CD4-positive, alpha-beta T cell treated with Interleukin-17A for 1 hour (primary cell): ENCODE results near the gene PTGDR2.
A peak's percentile ranks its signal among the peaks of the same experiment; 100 is the strongest.
"Not testable (repeated sequence)": the region's sequence is repeated elsewhere in the genome, so short reads cannot be mapped to it uniquely, and the experiment has no call there.

Experiments used
- DNase-seq: peaks from one replicate; pipeline ENCODE4 v3.0.0-alpha.2; 2020

The PTGDR2 gene

DNA sequence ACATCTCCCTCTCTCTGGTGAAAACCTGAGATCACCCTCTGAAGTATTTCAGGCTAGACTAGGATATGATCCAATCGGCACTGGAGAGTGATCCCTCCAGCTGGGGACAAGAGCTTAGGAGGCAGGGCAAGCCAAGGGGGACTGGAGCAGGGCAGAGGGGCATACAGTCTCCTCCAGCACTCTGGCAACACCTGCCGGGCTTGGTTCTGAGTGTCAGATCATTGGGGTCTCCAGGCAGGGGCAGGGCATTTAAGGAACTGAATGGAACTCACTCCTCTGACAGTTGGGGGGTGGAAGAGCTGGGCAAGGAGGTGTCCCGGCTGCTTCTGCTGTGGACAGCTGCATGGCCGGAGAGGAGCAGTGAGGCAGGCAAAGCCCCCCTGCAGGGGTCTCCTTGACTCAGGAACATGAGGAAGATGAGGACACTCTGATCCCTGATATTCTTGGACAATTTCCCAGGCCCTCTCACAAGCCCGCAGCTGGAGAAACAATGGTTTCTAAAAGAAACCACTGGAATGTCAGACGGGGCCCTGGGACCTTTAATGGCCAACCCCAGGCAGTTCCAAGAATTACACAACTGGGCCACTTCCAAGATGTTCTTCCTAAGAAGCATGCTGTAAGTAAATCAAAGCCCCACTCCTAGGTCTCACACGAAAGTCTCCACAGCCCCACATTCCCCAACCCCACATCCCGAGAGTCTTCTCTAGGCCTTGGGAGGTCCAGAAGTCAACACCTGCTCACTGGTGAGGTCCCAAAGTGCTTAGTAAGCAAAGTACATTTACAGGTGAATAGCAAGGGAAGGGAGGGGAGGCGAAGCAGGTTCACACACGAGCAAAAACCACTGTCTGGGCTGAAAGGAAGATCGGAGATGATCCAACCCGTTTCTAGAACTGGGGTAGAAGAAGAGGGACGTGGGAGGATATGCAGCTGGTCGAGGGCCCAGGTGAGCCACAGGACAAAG lies 15.0 kb downstream of the PTGDR2 start:
- no peak for DNase-seq

DNA sequence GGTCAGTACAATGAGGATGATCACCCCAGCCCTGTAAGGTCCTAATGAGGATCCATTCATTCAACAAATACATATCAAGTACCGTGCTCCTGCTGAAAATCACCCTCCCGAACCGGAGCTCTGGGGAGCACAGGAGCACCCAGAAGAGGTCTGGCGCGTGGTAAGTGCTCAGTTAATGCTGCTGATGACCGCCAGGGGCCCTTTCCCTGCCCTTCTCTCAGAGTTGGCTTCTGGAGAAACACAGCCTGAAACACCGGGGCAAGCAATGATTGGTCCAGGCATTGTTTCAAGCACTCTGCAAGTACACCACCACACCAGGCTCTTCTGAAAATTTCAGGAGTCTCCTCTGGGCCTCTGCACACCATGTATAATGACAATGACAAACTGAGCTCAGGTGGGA lies 17.6 kb downstream of the PTGDR2 start:
- DNase-seq = no peak

DNA sequence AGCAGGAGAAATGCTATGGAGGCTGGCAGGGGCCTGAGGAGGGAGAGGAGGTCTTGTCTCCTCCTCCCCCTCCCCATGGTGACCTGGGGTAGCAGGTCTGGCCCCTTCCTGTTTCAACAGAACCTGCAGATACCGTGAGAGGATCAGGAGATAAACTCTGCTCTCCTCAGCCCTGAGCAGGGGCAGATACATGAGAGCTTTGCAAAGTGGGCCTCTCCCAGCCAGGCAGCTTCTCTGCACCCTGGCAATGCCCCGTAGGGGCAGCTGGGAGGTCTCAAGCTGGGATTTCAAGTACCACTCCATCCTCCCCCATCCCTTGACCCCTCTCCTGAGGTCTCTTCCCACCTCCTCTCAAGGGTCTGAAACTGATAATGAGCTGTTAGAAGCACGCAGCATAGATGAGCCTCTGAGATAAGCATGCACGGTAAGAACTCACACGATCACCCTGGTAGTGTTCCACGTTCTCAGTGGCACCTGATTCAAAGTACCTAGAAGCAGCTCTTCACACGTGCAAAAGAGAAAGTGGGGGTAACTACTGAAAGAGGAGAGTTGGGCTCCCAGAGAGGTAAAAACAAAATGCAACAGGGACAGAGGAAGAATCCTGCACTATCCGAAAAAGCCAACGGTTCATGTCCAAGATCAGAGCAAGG lies 18.8 kb downstream of the PTGDR2 start:
- no peak for DNase-seq

DNA sequence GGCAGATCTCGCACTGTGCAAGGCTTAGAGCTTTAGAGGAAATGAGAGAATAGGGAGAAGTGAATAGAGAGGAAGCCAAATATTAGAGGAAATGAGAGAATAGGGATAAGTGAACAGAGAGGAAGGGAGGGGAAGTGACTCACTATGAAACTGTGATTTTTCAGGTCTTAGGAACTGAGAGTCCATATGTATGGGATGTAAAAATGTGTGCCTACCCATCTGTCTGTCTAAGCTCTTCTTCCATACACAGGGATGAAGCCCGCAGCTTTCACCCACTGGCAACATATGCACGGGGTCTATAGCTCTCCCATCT lies 20.3 kb downstream of the PTGDR2 start:
- no peak for DNase-seq

DNA sequence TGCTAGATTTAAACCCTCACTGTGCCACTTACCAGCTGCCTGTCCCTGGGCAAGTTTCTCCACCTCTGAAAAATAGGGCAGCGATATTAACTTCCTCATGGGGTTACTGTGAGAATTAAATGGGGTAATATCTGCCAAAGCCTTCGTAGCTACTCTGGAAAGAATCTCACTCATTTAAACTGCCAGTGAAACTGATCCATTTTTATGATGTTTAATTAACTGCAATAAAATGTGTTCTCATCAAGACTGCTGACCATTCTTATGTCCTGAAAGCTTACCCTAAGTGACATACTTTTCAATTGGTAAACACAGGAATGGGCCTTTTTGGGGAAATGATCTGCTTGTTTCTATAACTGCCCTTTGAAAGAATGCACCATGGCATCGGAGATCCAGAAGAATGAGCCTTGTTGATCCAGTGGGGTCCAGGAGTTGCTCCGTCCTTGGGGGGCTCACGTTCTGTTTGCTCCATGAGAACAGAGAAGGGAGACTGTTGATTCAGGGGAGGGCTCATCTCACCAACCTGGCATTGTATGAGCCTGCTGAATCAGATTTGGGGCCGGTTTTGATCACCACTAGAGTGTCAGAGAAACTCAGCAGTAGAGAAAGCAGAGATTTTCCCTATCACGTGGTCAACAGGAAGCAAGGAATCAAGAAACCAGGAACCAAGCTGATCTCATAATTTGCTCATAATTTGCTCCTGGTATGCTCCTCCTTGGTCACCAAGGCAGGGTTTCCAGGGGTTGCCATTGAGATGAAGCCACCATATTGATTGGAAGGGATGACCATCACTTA lies 20.8 kb downstream of the PTGDR2 start:
- no peak for DNase-seq

DNA sequence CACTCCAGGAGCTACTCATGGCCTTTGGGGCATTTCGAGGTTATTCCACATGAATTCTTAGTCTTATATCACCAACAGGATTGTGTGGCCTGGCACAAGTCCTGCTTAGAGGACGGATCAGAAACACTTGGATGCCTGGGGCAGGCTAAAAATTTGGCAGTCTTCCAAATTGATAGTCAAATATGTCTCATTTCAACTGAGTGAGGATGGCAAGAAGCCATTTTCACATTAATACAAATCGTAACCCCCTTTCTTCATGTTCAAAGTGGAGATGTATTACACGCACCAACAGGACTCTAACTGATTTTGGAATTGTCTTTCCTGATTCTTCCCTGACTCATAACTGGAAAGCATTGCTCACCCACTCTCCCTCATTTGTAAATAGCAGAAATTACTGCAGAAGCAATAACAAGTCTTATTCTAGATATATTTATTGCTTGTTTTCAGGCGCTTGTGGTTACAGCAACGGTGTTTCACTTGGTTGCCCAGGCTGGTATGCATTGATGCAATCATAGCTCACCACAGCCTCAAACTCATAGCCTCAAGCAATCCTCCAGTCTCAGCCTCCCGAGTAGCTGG lies 24.2 kb downstream of the PTGDR2 start:
- DNase-seq = no peak

DNA sequence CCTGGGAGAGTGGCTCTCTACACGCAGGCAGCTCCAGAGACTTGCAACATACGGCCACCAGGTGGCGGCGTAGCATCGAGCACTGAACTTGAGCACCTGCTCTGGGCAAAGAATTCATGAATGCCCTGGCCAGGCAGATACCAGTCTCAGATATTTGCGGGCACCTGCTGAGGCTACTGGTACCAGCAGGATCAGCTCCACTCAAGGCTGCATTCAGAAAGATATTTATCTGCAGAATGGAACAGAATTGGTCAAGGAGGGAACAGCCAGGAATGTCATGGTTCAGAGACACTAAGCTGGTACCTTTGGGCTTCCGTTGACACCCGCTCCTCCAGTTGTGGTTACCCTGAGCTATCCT lies 24.6 kb downstream of the PTGDR2 start:
- peak; percentile 77 for DNase-seq

DNA sequence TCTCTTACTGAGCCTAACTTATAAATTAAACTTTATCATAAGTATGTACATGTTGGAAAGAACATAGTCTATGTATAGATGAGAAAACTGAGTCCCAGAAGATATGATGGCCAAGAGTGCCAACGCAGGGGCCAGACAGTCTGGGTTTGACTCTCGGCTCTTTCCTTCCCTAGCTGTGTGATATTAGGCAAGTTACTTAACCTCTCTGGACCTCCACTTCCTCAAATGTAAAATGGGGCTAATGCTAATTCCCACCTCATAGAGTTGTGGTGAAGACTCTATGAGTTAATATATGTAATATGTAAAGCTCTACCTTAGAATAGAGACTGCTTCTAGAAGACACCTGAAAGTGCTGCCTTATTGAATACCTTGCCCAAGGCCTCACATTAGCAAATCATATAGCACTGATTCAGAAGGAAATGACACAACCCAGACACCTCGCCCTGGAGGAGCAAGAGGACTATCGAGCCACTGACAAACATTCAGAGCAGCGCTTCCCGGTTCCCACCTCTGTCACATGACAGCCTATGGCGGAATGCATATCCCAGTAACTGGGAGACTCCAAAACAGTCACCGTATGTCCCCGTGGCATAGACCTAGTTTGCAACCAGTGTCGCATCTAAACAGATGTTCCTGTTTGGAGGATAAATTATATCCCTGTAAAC lies 25.1 kb downstream of the PTGDR2 start:
- DNase-seq = no peak

DNA sequence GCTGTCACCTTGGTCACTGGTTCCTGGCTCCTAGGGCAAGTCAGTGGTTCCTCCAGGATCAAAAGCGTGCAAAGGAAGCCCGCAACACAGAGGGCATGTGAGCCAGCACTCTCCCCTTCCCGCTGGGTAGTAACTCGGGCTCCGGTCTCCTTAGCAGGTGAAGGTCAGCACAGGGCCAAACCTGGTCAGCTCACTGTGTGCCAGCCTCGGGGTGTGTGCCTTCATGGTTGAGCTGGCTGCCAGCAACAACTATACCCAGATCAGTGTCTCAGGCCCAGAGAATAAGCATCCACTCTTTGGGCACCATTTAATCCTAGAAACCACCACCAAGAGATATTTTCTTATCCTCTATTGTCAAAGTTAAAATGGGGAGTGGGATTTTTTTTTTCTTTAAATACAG lies 30.0 kb downstream of the PTGDR2 start:
- DNase-seq = no peak

DNA sequence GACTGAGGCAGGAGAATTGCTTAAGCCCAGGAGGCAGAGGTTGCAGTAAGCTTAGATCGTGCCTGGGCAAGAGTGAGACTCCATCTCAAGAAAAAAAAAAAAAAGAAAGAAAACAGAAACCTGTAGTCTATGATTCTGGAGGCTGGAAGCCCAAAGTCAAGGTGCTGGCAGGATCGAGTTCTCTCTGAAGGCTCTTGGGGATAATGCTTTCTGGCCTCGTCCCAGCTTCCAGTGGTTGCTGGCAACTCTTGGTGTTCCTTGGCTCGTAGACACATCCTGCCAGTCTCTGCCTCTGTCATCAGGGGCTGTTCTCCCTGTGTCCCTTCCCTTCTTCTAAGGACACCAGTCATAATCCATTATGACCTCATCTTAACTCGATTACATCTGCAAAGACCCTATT lies 30.6 kb downstream of the PTGDR2 start:
- no peak for DNase-seq

DNA sequence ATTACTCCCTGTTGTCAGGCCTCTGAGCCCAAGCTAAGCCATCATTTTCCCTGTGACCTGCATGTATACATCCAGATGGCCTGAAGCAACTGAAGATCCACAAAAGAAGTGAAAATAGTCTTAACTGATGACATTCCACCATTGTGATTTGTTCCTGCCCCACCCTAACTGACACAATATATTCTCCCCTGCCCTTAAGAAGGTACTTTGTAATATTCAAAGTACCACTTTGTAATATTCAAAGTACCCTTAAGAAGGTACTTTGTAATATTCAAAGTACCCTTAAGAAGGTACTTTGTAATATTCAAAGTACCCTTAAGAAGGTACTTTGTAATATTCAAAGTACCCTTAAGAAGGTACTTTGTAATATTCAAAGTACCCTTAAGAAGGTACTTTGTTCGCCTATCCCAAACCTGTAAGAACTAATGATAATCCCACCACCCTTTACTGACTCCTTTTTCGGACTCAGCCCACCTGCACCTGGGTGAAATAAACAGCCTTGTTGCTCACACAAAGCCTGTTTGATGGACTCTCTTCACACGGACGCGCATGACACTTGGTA lies 31.9 kb downstream of the PTGDR2 start:
- not testable (repeated sequence) for DNase-seq

DNA sequence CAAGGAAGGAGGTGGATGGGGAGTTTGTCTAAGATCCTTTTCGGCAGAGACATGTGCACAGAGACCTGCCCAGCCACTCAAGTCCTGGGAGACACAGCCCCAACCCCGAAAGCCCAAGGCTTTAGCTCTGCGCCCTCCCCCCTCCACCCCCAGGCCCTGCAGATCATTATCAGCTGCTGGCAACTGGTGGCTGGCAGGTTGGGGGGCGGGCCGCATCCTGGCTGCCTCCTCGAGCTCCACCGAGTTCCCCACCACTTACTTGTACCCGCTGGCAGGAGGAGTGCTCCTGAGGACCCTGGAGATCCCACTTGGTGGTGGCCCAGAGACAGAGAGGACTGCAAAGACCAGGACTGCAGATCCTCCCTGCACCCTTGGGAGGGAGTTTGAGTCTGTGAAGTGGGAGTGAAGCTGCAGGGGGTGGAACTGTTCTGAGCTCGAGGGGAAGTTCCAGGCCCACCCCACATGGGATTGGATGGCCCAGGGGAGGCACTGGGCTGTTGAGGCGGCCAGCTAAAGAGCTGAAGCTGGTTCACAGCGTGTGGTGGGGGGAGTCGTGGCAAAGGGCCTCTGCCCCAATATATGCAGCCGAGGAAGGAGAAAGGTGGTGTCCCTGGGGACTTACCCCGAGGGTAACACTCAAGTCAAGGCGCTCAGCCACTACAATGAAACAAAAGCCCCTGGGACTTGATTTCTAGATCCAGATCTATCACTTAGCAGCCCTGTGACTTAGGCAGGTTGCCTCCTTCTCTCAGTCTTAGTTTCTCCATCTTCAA lies 33.7 kb downstream of the PTGDR2 start:
- no peak for DNase-seq

DNA sequence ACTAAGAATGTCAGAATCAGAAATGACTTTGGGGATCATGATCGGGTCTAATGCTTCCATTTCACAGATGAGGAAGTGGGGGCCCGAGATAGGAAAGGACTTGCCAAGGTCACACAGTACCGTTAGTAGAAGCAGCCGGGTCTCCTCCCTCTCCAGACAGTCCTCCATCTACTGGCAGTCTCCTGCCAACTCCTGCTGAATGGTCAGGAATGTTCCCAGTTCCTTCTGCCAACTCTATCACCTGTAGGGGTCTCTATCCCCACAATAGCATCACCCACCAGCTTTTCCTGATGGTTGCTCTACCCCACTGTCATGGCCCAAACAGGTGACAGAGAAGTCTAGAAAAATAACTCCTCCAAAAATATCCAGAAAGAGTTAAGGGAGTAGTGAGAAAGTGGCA lies 37.7 kb downstream of the PTGDR2 start:
- DNase-seq = no peak

DNA sequence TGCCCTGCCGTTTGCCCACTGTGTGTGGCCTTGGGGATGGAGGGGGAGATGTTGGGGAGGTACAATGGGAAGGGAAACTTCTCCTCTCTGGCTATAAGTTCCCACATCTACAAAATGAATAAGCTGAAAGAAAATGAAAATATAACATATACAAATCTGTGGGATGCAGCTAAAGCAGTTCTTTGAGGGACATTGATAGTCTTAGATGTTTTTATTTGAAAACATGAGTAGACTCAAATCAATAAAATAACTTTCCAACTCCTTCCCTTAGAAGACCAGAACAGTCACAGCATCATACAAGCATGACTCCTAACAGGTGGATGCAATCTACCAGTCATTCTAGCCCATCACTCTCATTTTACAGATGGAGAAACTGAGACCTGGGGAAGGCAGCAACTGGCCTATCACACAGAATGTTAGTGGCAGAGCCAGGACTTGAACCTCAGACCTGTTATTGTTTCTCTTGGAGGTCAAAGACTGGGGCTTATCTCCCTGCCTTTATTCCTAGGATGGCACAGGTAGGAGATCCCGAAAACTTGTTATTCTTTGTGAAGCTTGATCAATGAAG lies 39.1 kb downstream of the PTGDR2 start:
- no peak for DNase-seq

DNA sequence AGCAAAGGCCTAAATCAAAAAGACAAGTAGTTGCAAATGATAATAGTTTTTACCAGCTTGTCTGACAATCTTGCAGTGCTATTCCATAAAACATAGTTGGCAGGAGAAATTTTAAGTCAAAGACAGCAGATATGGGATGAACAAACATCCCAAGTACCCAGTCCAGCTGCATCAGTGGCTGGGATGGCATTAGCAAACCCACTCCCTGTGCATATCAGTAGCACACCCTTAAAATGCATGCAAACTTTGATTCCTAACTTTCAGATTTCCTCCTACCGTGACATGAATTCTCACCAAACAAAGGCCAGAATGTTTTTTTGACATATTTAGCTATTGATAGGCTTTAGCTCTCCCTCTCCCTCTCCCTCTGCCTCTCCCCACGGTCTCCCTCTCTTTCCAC lies 41.6 kb downstream of the PTGDR2 start:
- DNase-seq = no peak

DNA sequence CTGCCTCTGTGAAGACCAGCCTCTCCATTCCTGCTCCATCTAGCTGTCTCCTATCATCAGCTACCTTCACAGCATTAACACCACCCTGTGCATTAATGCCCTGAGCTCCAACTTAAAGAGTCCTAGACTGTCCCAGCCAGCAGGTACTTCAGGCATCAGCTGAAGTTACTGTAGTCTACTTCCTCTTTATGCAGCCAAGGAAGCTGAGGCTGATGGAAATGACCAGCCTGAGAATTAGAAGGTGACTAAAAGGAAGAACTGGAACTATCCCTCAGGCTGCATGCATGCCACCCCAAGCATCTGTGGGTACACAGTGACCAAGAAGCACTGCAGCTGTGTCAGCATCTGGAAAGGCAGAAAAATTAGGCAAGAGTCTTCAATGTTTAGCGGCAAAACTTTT lies 42.4 kb downstream of the PTGDR2 start:
- no peak for DNase-seq

DNA sequence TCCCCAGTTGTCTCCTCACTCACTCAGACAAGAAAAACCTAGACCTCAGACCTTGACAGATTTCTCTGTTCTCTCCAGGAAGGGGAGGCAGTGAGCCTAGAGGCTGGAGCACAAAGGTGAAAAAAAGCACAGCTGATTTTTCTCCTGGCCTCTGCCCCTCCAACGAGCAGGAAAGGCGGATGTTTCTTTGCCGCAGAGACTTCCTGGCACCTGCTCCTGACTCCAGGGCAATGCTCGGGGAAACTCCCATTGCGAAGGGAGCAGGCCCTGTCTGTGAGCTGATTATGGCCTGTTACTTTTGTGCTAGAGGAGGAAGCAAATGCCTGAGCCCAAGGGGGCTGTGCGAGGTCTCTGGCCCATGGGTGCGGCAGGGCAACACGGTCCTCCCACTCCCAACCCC lies 45.2 kb downstream of the PTGDR2 start:
- no peak for DNase-seq

DNA sequence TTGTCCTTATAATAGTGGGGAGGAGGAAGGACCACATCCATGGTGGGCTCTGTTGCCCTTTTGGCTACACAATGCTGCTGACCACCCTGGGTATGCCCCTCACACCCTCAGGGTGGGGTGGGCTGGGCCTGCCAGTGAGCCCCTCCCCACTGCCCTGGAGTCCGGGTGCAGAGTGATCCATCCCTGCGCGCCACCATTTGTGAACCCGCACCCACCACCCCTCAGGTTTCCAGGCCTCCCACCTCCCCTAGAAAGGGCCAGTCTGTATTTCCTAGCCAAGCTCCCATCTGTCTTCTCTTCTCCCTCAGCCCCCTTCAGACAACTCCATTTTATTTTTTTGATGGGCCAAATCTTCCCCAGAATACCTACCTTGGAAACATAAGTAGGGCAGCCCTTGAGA lies 45.6 kb downstream of the PTGDR2 start:
- no peak for DNase-seq

DNA sequence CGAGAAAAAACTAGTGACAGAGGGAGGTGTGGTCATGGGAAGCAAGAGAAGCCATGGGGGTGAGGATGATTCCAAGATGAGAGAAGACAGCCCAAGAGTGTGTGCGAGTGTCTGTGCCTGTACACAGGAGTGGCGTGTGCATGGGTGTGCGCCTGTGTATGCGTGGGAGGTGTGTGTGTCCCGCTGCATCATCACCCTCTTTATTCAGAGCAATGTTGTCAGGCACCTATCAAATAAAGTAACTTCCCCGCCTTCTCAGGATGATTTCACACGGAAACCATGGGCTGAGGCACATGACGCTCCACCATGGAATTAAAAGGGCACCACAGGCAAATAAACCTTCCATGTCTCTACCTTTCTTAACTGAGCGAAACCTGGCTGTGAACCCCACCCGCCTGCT lies 46.1 kb downstream of the PTGDR2 start:
- no peak for DNase-seq

DNA sequence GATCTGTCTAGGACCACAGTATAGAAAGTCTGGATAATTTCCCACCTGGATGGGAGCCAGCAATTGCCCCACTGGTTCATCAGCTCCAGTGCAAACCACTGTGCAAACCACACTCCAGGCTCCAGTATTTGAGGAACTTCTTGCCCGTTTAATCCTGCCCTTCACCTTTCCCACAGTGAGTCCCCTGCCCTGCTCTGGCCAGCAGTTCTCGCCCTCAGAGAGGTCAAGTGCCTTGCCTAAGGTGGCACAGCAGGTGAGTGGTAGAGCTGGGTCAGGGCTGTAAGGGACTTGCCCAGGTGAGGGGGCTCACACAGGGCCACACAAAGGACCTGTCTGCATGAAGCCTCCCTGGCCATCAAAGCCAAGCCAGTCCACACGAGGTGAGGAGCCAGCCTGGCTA lies 46.5 kb downstream of the PTGDR2 start:
- DNase-seq = no peak

DNA sequence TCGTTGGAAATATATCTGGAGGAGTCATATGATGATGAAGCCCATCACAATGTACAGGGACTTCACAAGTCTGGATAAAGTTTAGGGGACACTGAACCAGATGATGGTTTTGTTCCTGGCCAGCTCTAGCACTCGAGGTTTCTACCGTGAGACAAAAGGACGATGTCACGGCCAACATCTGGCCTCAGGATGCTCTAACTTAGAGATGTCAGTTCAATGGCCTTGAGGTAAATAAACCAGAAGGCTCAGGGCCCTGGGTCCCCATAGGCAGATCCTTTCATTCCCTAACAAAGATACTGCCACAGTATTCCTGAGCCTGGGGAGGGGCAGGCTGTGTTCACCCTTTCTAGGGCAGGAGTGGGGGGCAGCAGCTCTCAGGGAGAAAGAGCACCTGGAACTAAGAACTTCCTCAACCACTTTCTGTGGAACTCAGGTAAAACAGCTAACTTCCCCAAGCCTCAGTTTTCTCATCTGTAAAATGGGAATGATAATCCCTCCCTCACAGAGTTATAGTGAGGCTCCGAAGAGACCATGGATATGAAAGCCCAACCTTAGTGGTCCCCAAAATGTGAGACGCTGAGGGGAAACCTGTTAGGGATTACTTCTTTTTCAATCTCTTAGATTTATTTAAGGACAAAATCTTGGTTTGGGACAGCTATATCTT lies 52.3 kb downstream of the PTGDR2 start:
- no peak for DNase-seq
